Neural crest cell (in vitro differentiated cells): ENCODE results near the gene UTP11. TPM values are rescaled to one million over a fixed set of nuclear protein-coding genes. Genes with fewer than 3 reads are reported as not detected.

Experiments used
- DNase-seq: peaks from one replicate; pipeline ENCODE4 v3.0.0; 2021; ENCODE audit warnings: low read depth, mixed read lengths, low spot score
- H3K27ac Mint-ChIP-seq: one replicate; pipeline ENCODE4 v1.8.0; 2021; ENCODE audit warnings: mild to moderate bottlenecking, mixed read lengths; ENCODE audit not compliant: unreplicated experiment
- H3K27me3 Mint-ChIP-seq: 2 replicates; pipeline ENCODE4 v1.8.0; 2021; ENCODE audit warnings: low read depth, mild to moderate bottlenecking, mixed read lengths
- H3K36me3 Mint-ChIP-seq: 2 replicates; pipeline ENCODE4 v1.8.0; 2021; ENCODE audit warnings: low read depth, mild to moderate bottlenecking, mixed read lengths
- H3K4me1 Mint-ChIP-seq: 2 replicates; pipeline ENCODE4 v1.8.0; 2021; ENCODE audit warnings: mixed read lengths
- H3K4me3 Mint-ChIP-seq: one replicate; pipeline ENCODE4 v1.8.0; 2021; ENCODE audit warnings: mild to moderate bottlenecking, mixed read lengths
- H3K9me3 Mint-ChIP-seq: 2 replicates; pipeline ENCODE4 v1.8.0; 2021; ENCODE audit warnings: mixed read lengths
- CTCF ChIP-seq: fragments of 200-600 bp; sonication (generic); conservative IDR thresholded peaks from 2 replicates; pipeline ENCODE4 v1.5.0; 2021; ENCODE audit warnings: antibody characterized with exemption, mild to moderate bottlenecking
- total RNA-seq: library from RNA; stranded (reverse); gene quantifications from 2 replicates; pipeline ENCODE4 v1.2.1, GENCODE V29; 2021

The UTP11 gene
- total RNA-seq, 1 donor from 2014 or later: 41.2 TPM

- Mint-ChIP-seq H3K4me1 (peaks cover 36% of the 10 kb centered on the region), H3K4me3 (peak overlapping the region; percentile 92), H3K36me3 (peaks cover 6% of the 10 kb centered on the region), H3K27ac (no peak overlapping the region), H3K9me3 (no peaks in the 10 kb centered on the region), H3K27me3 (peaks cover 69% of the 10 kb centered on the region)
- no peak for DNase-seq
- TF ChIP-seq CTCF: no peak
These were observed 30.7 kb downstream of the UTP11 start for GRCh38 chr1:38043036-38043747.

- Mint-ChIP-seq H3K4me3 (peak overlapping the region; percentile 92), H3K36me3 (peaks cover 6% of the 10 kb centered on the region), H3K9me3 (no peaks in the 10 kb centered on the region), H3K4me1 (peaks cover 38% of the 10 kb centered on the region), H3K27ac (no peak overlapping the region), H3K27me3 (peaks cover 80% of the 10 kb centered on the region)
- DNase-seq: no peak
- TF ChIP-seq CTCF: no peak
These were observed 32.0 kb downstream of the UTP11 start for GRCh38 chr1:38044221-38045215.

GRCh38 chr1:38045401-38046332 is 33.1 kb downstream of the UTP11 start:
- Mint-ChIP-seq H3K27me3 (peaks cover 79% of the 10 kb centered on the region), H3K27ac (no peak overlapping the region), H3K4me1 (peaks cover 43% of the 10 kb centered on the region), H3K9me3 (no peaks in the 10 kb centered on the region), H3K4me3 (peak overlapping the region; percentile 84), H3K36me3 (peaks cover 4% of the 10 kb centered on the region)
- no peak for TF ChIP-seq CTCF
- DNase-seq: no peak

- peaks cover 4% of the 10 kb centered on the region for H3K36me3 Mint-ChIP-seq
- peaks cover 77% of the 10 kb centered on the region for H3K27me3 Mint-ChIP-seq
- H3K9me3 Mint-ChIP-seq: no peaks in the 10 kb centered on the region
- DNase-seq: no peak
- H3K27ac Mint-ChIP-seq: no peak within 1 kb of the TSS
- peak within 1 kb of the TSS; percentile 92 for H3K4me3 Mint-ChIP-seq
- TF ChIP-seq CTCF: no peak
- peaks cover 51% of the 10 kb centered on the region for H3K4me1 Mint-ChIP-seq
These were observed 33.9 kb downstream of the UTP11 start, which contains the start of gene POU3F1 for GRCh38 chr1:38046333-38046883. Gene POU3F1 (minus strand): TSS chr1:38046793. CDS start chr1:38046743, 50 bp downstream.
